OCI-LY3 (cell line): ENCODE results near the gene TRPV6.

Source experiments
- H2AFZ ChIP-seq: fragments of 200-600, 300-600 bp; shearing (Covaris generic); 2 replicates; pipeline ENCODE4 v1.6.0; 2014; ENCODE audit warnings: antibody characterized with exemption, low read depth, low read length
- H3K27ac ChIP-seq: fragments of 200-600, 300-600 bp; sonication (generic); 2 replicates; pipeline ENCODE4 v1.5.1; 2014; ENCODE audit warnings: mild to moderate bottlenecking, low read length, moderate library complexity, mixed read lengths
- H3K27me3 ChIP-seq: fragments of 200-600, 300-600 bp; sonication (generic); 2 replicates; pipeline ENCODE4 v1.6.1; 2014; ENCODE audit warnings: low read depth, low read length, mixed read lengths
- H3K36me3 ChIP-seq: fragments of 200-600, 300-600 bp; sonication (generic); replicated peaks from 2 replicates; pipeline ENCODE3; 2014; ENCODE audit warnings: low read depth, low read length, mixed read lengths
- H3K4me1 ChIP-seq: fragments of 300-600, 200-600 bp; sonication (generic); 2 replicates; pipeline ENCODE4 v1.6.1; 2014; ENCODE audit warnings: low read length, mixed read lengths
- H3K4me2 ChIP-seq: fragments of 200-600, 300-600 bp; sonication (generic); 2 replicates; pipeline ENCODE4 v1.6.1; 2014; ENCODE audit warnings: low read length, mixed read lengths
- H3K4me3 ChIP-seq: fragments of 300-600, 200-600 bp; sonication (generic); 2 replicates; pipeline ENCODE4 v1.5.1; 2014; ENCODE audit warnings: antibody characterized with exemption, mild to moderate bottlenecking, low read length, moderate library complexity
- H3K79me2 ChIP-seq: fragments of 300-600, 200-600 bp; shearing (Covaris generic); 2 replicates; pipeline ENCODE4 v1.6.1; 2014; ENCODE audit warnings: mild to moderate bottlenecking, low read length, mixed read lengths
- H3K9ac ChIP-seq: fragments of 300-600, 200-600 bp; shearing (Covaris generic); 2 replicates; pipeline ENCODE4 v1.6.0; 2014; ENCODE audit warnings: mild to moderate bottlenecking, low read length, moderate library complexity
- H3K9me3 ChIP-seq: fragments of 200-600, 300-600 bp; shearing (Covaris generic); 2 replicates; pipeline ENCODE4 v1.6.1; 2014; ENCODE audit warnings: low read length, mixed read lengths; ENCODE audit not compliant: insufficient read depth
- H4K20me1 ChIP-seq: fragments of 200-600, 300-600 bp; sonication (generic); 2 replicates; pipeline ENCODE4 v1.6.1; 2016; ENCODE audit warnings: low read length, mixed read lengths; ENCODE audit not compliant: insufficient read depth
- CTCF ChIP-seq: fragments of 200-600, 300-600 bp; sonication (generic); IDR thresholded peaks from 2 replicates; pipeline ENCODE4 v1.5.1; 2014; ENCODE audit warnings: antibody characterized with exemption, low read length, low read depth
- EZH2phosphoT487 ChIP-seq: fragments of 200-600 bp; shearing (Covaris generic); IDR thresholded peaks from 2 replicates; pipeline ENCODE4 v1.6.1; 2018; ENCODE audit warnings: antibody characterized with exemption, mixed run types, low read depth

Gene TRPV6

GRCh38 chr7:142870566-142871259, 14.8 kb downstream of the TRPV6 start:
- Histone ChIP-seq H3K4me2 (no peak overlapping the region), H3K9ac (no peak overlapping the region), H3K27ac (no peak overlapping the region), H3K27me3 (no peaks in the 10 kb centered on the region), H3K4me1 (no peaks in the 10 kb centered on the region), H3K36me3 (no peaks in the 10 kb centered on the region), H2AFZ (no peak overlapping the region), H3K9me3 (no peaks in the 10 kb centered on the region), H3K4me3 (no peak overlapping the region), H3K79me2 (no peaks in the 10 kb centered on the region), H4K20me1 (no peaks in the 10 kb centered on the region)
- TF ChIP-seq EZH2phosphoT487 (no peak), CTCF (no peak)

GRCh38 chr7:142870147-142870559, 15.4 kb downstream of the TRPV6 start:
- Histone ChIP-seq H3K4me3 (no peak overlapping the region), H4K20me1 (no peaks in the 10 kb centered on the region), H3K4me2 (no peak overlapping the region), H3K9ac (no peak overlapping the region), H3K4me1 (no peaks in the 10 kb centered on the region), H2AFZ (no peak overlapping the region), H3K27ac (no peak overlapping the region), H3K27me3 (no peaks in the 10 kb centered on the region), H3K9me3 (no peaks in the 10 kb centered on the region), H3K79me2 (no peaks in the 10 kb centered on the region), H3K36me3 (no peaks in the 10 kb centered on the region)
- no peak for TF ChIP-seq CTCF
- no peak for TF ChIP-seq EZH2phosphoT487

GRCh38 chr7:142869434-142869833, 16.1 kb downstream of the TRPV6 start:
- H3K27ac ChIP-seq = no peak overlapping the region
- TF ChIP-seq EZH2phosphoT487 (no peak), CTCF (no peak)

GRCh38 chr7:142868986-142869415, 16.5 kb downstream of the TRPV6 start:
- H3K4me3 ChIP-seq = no peak overlapping the region
- no peak for TF ChIP-seq CTCF
- no peak for TF ChIP-seq EZH2phosphoT487
- no peaks in the 10 kb centered on the region for H3K4me1 ChIP-seq
- no peak overlapping the region for H3K27ac ChIP-seq
- H3K9me3 ChIP-seq = no peaks in the 10 kb centered on the region
- no peaks in the 10 kb centered on the region for H3K79me2 ChIP-seq
- no peaks in the 10 kb centered on the region for H3K27me3 ChIP-seq
- H3K36me3 ChIP-seq = no peaks in the 10 kb centered on the region
- no peaks in the 10 kb centered on the region for H4K20me1 ChIP-seq
- H3K9ac ChIP-seq = no peak overlapping the region
- H3K4me2 ChIP-seq = no peak overlapping the region
- no peak overlapping the region for H2AFZ ChIP-seq

More at GRCh38 chr7:142869434-142869833, 16.1 kb downstream of the TRPV6 start:
- Histone ChIP-seq H3K4me2 (no peak overlapping the region), H3K79me2 (no peaks in the 10 kb centered on the region), H3K36me3 (no peaks in the 10 kb centered on the region), H3K4me1 (no peaks in the 10 kb centered on the region), H3K9me3 (no peaks in the 10 kb centered on the region), H3K27me3 (no peaks in the 10 kb centered on the region), H3K9ac (no peak overlapping the region), H3K4me3 (no peak overlapping the region), H2AFZ (no peak overlapping the region), H4K20me1 (no peaks in the 10 kb centered on the region)
